B cell (primary cell): ENCODE results near the gene TNPO1. TPM values are rescaled to one million over a fixed set of nuclear protein-coding genes. Genes with fewer than 3 reads are reported as not detected.

Experiments used
- ATAC-seq: fragments of 200-7000 bp; cut with Tn5 transposase; one replicate; pipeline ENCODE4 v1.10.0; 2021; ENCODE audit warnings: low read depth, mild to moderate bottlenecking, moderate number of reproducible peaks, moderate library complexity
- CTCF ChIA-PET: fragments of 350-600 bp; sonication (Branson Sonifier 250); formaldehyde crosslinking; loops from one replicate; lab custom pipeline; 2021; ENCODE audit warnings: antibody characterized with exemption, inconsistent platforms; lab: Charles Lee
- POLR2A ChIA-PET: fragments of 350-600 bp; sonication (Branson Sonifier 250); formaldehyde crosslinking; loops from one replicate; lab custom pipeline; 2021; ENCODE audit warnings: antibody characterized with exemption; lab: Charles Lee
- DNase-seq: peaks from one replicate; pipeline ENCODE4 v3.0.0; 2013
- H2AFZ ChIP-seq: 2 replicates; pipeline ENCODE4 v1.6.1; 2012; ENCODE audit warnings: mild to moderate bottlenecking, low read depth, low read length; ENCODE audit not compliant: insufficient read depth, poor library complexity, severe bottlenecking
- H3K27ac ChIP-seq, 2 donors: 1 replicate in 1 of 2; 2 replicates in 1 of 2; pipeline ENCODE4 v1.5.1; 2012 to 2013; ENCODE audit warnings: low read length in 2 of 2, mild to moderate bottlenecking in 2 of 2, moderate library complexity in 1 of 2
- H3K27me3 ChIP-seq, 4 experiments: fragments of 200-600 bp in 1 of 4; sonication (generic) in 1 of 4; replicated peaks in 1 of 4; 1 replicate in 2 of 4; 2 replicates in 2 of 4; pipeline versions ENCODE4 v1.6.1 to v1.7.0; 2013 to 2016; ENCODE audit warnings: low read length in 3 of 4, mild to moderate bottlenecking in 2 of 4, mixed read lengths in 1 of 4, moderate library complexity in 1 of 4; ENCODE audit not compliant: insufficient read depth in 4 of 4, control insufficient read depth in 3 of 4; ENCODE audit errors: control extremely low read depth in 1 of 4
- H3K36me3 ChIP-seq, 2 experiments: replicated peaks in 1 of 2; 1 replicate in 1 of 2; 2 replicates in 1 of 2; pipeline versions ENCODE4 v1.6.1 to v1.7.1; 2013; ENCODE audit warnings: low read length in 1 of 2; ENCODE audit not compliant: insufficient read depth in 2 of 2, control insufficient read depth in 1 of 2; ENCODE audit errors: control extremely low read depth in 1 of 2, extremely low read depth in 1 of 2
- H3K4me1 ChIP-seq, 2 donors: fragments of 200-600 bp in 1 of 2; sonication (generic) in 1 of 2; 1 replicate in 1 of 2; 2 replicates in 1 of 2; pipeline versions ENCODE4 v1.5.1 to v1.6.1; 2013 to 2017; ENCODE audit warnings: low read length in 2 of 2; ENCODE audit not compliant: control insufficient read depth in 2 of 2, insufficient read depth in 2 of 2
- H3K4me2 ChIP-seq: replicated peaks from 2 replicates; pipeline ENCODE3; 2012; ENCODE audit warnings: mild to moderate bottlenecking, low read depth, low read length; ENCODE audit not compliant: poor library complexity, severe bottlenecking
- H3K4me3 ChIP-seq, 5 experiments: fragments of 200-600 bp in 1 of 5; sonication (generic) in 1 of 5; 1 replicate in 3 of 5; 2 replicates in 2 of 5; pipeline versions ENCODE4 v1.5.1 to v1.7.0; 2011 to 2016; ENCODE audit warnings: low read length in 4 of 5, mild to moderate bottlenecking in 4 of 5, low read depth in 2 of 5, control low read depth in 1 of 5, moderate library complexity in 1 of 5; ENCODE audit not compliant: insufficient read depth in 1 of 5; ENCODE audit errors: control extremely low read depth in 1 of 5, extremely low read depth in 1 of 5
- H3K79me2 ChIP-seq: fragments of 200-600 bp; sonication (generic); one replicate; pipeline ENCODE4 v1.6.0; 2016; ENCODE audit warnings: low read length; ENCODE audit not compliant: control insufficient read depth, insufficient read depth
- H3K9ac ChIP-seq: fragments of 200-600 bp; sonication (generic); 2 replicates; pipeline ENCODE4 v1.6.1; 2017; ENCODE audit warnings: mild to moderate bottlenecking, low read length, moderate library complexity
- H3K9me3 ChIP-seq, 3 donors: one replicate each; pipeline versions ENCODE4 v1.6.1 to v1.7.1; 2013; ENCODE audit warnings: low read length in 2 of 3; ENCODE audit not compliant: control insufficient read depth in 2 of 3, insufficient read depth in 1 of 3; ENCODE audit errors: control extremely low read depth in 1 of 3
- H4K20me1 ChIP-seq: 2 replicates; pipeline ENCODE4 v1.6.0; 2012; ENCODE audit warnings: mild to moderate bottlenecking, low read length; ENCODE audit not compliant: insufficient read depth, control insufficient read depth, poor library complexity, severe bottlenecking
- H3K27ac Mint-ChIP-seq: one replicate; pipeline ENCODE4 v1.8.0; 2021; ENCODE audit warnings: mixed read lengths
- H3K27me3 Mint-ChIP-seq: one replicate; pipeline ENCODE4 v1.8.0; 2021; ENCODE audit warnings: mixed read lengths
- H3K4me1 Mint-ChIP-seq: one replicate; pipeline ENCODE4 v1.8.0; 2021; ENCODE audit warnings: mixed read lengths
- H3K4me3 Mint-ChIP-seq: one replicate; pipeline ENCODE4 v1.8.0; 2021; ENCODE audit warnings: mixed read lengths
- H3K9me3 Mint-ChIP-seq: one replicate; pipeline ENCODE4 v1.8.0; 2022; ENCODE audit warnings: mixed read lengths; ENCODE audit not compliant: insufficient read depth
- EZH2 ChIP-seq: IDR thresholded peaks from 2 replicates; pipeline ENCODE4 v1.6.1; 2012; ENCODE audit warnings: borderline replicate concordance, low read depth, mild to moderate bottlenecking, moderate library complexity, low read length; ENCODE audit not compliant: insufficient read depth, poor library complexity, severe bottlenecking
- WGBS: methylation state at CpG from one replicate; pipeline ENCODE4 v1.1.5; 2013; ENCODE audit warnings: missing lambda C conversion rate; ENCODE audit not compliant: insufficient coverage; 5-methylcytosine and 5-hydroxymethylcytosine counted together
- intact Hi-C: fragments of 100-400 bp; cut with micrococcal nuclease; formaldehyde crosslinking; loops from one replicate; pipeline ENCODE4 v1.10.0; 2022
- polyA plus RNA-seq: library from polyadenylated mRNA; depleted of rRNA; stranded (reverse); fragments of >200 nt; gene quantifications from 2 replicates; pipeline ENCODE4 v1.2.3, GENCODE V29; 2012
- total RNA-seq, 2 donors: library from RNA; stranded (reverse); fragments of 120-200 nt in 1 of 2; gene quantifications; 1 replicate in 1 of 2; 2 replicates in 1 of 2; pipeline versions ENCODE4 v1.2.3 to v1.2.4, GENCODE V29; 2013 to 2022
- TF ChIP-seq, protein P1 (sequence below): fragments of 200-600 bp; IDR thresholded peaks from one replicate; pipeline ENCODE4 v1.8.0; 2022; ENCODE audit warnings: antibody characterized with exemption, mild to moderate bottlenecking

Gene TNPO1
- total and polyA plus RNA-seq, 2 donors (not counting 1 experiment from before 2014, with no cell fraction given), result 6.4 to 102 TPM

DNA sequence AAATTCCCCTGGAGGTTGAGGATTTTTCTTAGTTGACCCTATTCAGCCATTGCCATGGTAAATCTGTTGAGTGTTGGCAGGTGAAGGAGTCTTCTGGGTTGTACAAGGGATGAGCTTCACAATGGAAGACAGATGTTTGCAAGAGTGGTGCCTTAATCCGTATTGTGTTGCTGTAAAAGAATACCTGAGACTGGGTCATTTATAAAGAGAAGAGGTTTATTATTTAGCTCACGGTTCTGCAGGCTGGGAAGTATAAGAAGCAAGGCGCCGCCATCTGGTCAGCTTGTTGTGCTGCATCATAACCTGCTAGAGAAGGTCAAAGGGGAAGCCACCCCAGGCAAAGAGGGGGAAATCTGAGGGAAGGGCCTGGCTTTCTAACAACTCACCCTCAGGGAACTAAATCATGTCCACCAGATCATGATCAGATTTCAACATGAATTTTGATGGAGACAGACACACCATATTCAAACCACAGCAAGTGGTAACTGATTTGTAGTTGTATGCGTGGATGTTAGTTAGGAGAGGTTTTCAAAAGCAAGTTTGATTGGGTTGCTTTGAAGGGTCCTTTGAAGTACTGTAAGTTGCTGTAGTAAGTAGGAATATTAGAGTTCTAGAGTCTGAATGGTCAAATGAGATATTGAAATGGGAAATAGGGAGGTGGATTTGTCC lies 2.5 kb downstream of the TNPO1 start:
- WGBS, result 25% methylated on average over 4 of the region's 5 CpGs
- no peaks in the 10 kb centered on the region for H3K27me3 Mint-ChIP-seq
- no peak overlapping the region for H3K27ac ChIP-seq
- H3K4me1 ChIP-seq, result peaks cover 17 to 20% of the 10 kb centered on the region in 2 donors
- CTCF ChIA-PET, result interaction anchor here (0.7 to 5.4 kb wide), 14 partner anchors 10 to 453 kb away, joined by 3 to 64 read pairs (median 4); no protein-coding TSS in a partner anchor
- H3K4me2 ChIP-seq, result peak overlapping the region; percentile 3
- H3K9ac ChIP-seq, result no peak overlapping the region
- H3K27ac Mint-ChIP-seq, result peak overlapping the region; percentile 13
- intact Hi-C loops, result loop anchor here (1.0 to 10.0 kb wide), 8 partner anchors 208 to 1946 kb away; partner anchors contain the start of genes BDP1, BTF3, ENC1 and GFM2
- peaks cover 28% of the 10 kb centered on the region for H3K4me1 Mint-ChIP-seq
- no peak overlapping the region for H2AFZ ChIP-seq
- TF ChIP-seq, protein P1, sequence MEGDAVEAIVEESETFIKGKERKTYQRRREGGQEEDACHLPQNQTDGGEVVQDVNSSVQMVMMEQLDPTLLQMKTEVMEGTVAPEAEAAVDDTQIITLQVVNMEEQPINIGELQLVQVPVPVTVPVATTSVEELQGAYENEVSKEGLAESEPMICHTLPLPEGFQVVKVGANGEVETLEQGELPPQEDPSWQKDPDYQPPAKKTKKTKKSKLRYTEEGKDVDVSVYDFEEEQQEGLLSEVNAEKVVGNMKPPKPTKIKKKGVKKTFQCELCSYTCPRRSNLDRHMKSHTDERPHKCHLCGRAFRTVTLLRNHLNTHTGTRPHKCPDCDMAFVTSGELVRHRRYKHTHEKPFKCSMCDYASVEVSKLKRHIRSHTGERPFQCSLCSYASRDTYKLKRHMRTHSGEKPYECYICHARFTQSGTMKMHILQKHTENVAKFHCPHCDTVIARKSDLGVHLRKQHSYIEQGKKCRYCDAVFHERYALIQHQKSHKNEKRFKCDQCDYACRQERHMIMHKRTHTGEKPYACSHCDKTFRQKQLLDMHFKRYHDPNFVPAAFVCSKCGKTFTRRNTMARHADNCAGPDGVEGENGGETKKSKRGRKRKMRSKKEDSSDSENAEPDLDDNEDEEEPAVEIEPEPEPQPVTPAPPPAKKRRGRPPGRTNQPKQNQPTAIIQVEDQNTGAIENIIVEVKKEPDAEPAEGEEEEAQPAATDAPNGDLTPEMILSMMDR, result peak; percentile 75
- no peak for TF ChIP-seq EZH2
- H3K4me3 ChIP-seq, result no peak overlapping the region
- POLR2A ChIA-PET, result no interaction called here
- peak overlapping the region; percentile 68 for H3K4me3 Mint-ChIP-seq
- H4K20me1 ChIP-seq, result peaks cover 5% of the 10 kb centered on the region
- peak; percentile 75 for DNase-seq
- H3K79me2 ChIP-seq, result peaks cover 55% of the 10 kb centered on the region
- H3K27me3 ChIP-seq, result no peaks in the 10 kb centered on the region
- no peaks in the 10 kb centered on the region for H3K36me3 ChIP-seq
- no peaks in the 10 kb centered on the region for H3K9me3 Mint-ChIP-seq
- no peak for ATAC-seq
- no peaks in the 10 kb centered on the region for H3K9me3 ChIP-seq

DNA sequence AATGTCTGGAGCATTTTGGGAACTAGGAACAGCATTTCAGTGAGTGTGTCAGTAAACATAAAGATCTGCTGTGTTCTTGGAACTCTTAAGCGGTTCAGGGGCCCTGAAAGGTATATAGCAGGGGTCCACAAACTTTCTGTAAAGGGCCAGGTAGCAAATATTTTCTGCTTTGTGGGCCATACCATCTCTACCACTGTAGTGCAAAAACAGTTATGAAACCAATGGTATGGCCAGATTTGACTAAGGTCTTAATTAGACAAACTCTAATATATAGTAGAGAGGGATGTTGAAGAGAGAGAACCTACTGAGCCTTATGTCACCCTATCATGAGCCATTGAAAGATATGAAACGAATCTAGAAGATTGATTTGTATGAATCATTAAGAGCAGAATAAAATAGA lies 5.3 kb downstream of the TNPO1 start:
- intact Hi-C loops, result no loop called here
- peaks cover 5% of the 10 kb centered on the region for H4K20me1 ChIP-seq
- Mint-ChIP-seq H3K27me3 (no peaks in the 10 kb centered on the region), H3K4me1 (peaks cover 24% of the 10 kb centered on the region), H3K4me3 (no peak overlapping the region), H3K27ac (no peak overlapping the region), H3K9me3 (no peaks in the 10 kb centered on the region)
- POLR2A ChIA-PET, result no interaction called here
- 100% methylated on average over 1 of the region's 2 CpGs for WGBS
- no peak overlapping the region for H3K27ac ChIP-seq
- H3K4me2 ChIP-seq, result no peak overlapping the region
- H3K9ac ChIP-seq, result no peak overlapping the region
- no peak for DNase-seq
- CTCF ChIA-PET, result interaction anchor here (5.4 kb wide), 1 partner anchor 211 kb away, joined by 64 read pairs; no protein-coding TSS in a partner anchor
- peaks cover 0 to 2% of the 10 kb centered on the region in 2 experiments for H3K36me3 ChIP-seq
- TF ChIP-seq, protein P1, result no peak
- no peak for TF ChIP-seq EZH2
- H3K9me3 ChIP-seq, result no peaks in the 10 kb centered on the region
- H3K79me2 ChIP-seq, result peaks cover 75% of the 10 kb centered on the region
- H3K27me3 ChIP-seq, result no peaks in the 10 kb centered on the region
- no peak overlapping the region for H3K4me3 ChIP-seq
- no peak overlapping the region for H2AFZ ChIP-seq
- no peak for ATAC-seq
- H3K4me1 ChIP-seq, result peaks cover 12 to 15% of the 10 kb centered on the region in 2 donors
